Type B pancreatic cell (in vitro differentiated cells): ENCODE results near the gene RADIL. TPM values are rescaled to one million over a fixed set of nuclear protein-coding genes. Genes with fewer than 3 reads are reported as not detected.

ENCODE experiments used
- DNase-seq: peaks from one replicate; pipeline ENCODE4 v3.0.0; 2021; ENCODE audit warnings: mixed read lengths; ENCODE audit not compliant: unreplicated experiment; ENCODE audit errors: extremely low spot score
- H3K27ac Mint-ChIP-seq: 2 replicates; pipeline ENCODE4 v1.8.0; 2021; ENCODE audit warnings: mild to moderate bottlenecking, mixed read lengths
- H3K27me3 Mint-ChIP-seq: 2 replicates; pipeline ENCODE4 v1.8.0; 2021; ENCODE audit warnings: mixed read lengths
- H3K36me3 Mint-ChIP-seq: 2 replicates; pipeline ENCODE4 v1.8.0; 2021; ENCODE audit warnings: mixed read lengths
- H3K4me1 Mint-ChIP-seq: one replicate; pipeline ENCODE4 v1.8.0; 2021; ENCODE audit warnings: mixed read lengths; ENCODE audit not compliant: unreplicated experiment
- H3K4me3 Mint-ChIP-seq: 2 replicates; pipeline ENCODE4 v1.8.0; 2021; ENCODE audit warnings: mild to moderate bottlenecking, mixed read lengths
- H3K9me3 Mint-ChIP-seq: 2 replicates; pipeline ENCODE4 v1.8.0; 2021; ENCODE audit warnings: mixed read lengths
- CTCF ChIP-seq: fragments of 200-600 bp; sonication (generic); conservative IDR thresholded peaks from 2 replicates; pipeline ENCODE4 v1.5.0; 2021; ENCODE audit warnings: antibody characterized with exemption, mild to moderate bottlenecking
- total RNA-seq: library from RNA; stranded (reverse); gene quantifications from 2 replicates; pipeline ENCODE4 v1.2.1, GENCODE V29; 2021; ENCODE audit warnings: low replicate concordance

RADIL gene
- total RNA-seq, 1 donor from 2014 or later, result 11.8 TPM

- H3K36me3 Mint-ChIP-seq, result no peaks in the 10 kb centered on the region
- no peak for DNase-seq
- no peaks in the 10 kb centered on the region for H3K9me3 Mint-ChIP-seq
- H3K27ac Mint-ChIP-seq, result no peak overlapping the region
- TF ChIP-seq CTCF, result no peak
- no peak overlapping the region for H3K4me3 Mint-ChIP-seq
- no peaks in the 10 kb centered on the region for H3K27me3 Mint-ChIP-seq
- H3K4me1 Mint-ChIP-seq, result peaks cover 5% of the 10 kb centered on the region
Measured at GRCh38 chr7:4820967-4821471, 62.5 kb downstream of the RADIL start.

- Mint-ChIP-seq H3K9me3 (no peaks in the 10 kb centered on the region), H3K27me3 (no peaks in the 10 kb centered on the region), H3K4me1 (peaks cover 5% of the 10 kb centered on the region), H3K36me3 (no peaks in the 10 kb centered on the region), H3K27ac (no peak overlapping the region), H3K4me3 (no peak overlapping the region)
- DNase-seq, result peak; percentile 66
- TF ChIP-seq CTCF, result no peak
Measured at GRCh38 chr7:4820405-4820966, 63.0 kb downstream of the RADIL start.

- Mint-ChIP-seq H3K27ac (peak overlapping the region; percentile 31), H3K27me3 (no peaks in the 10 kb centered on the region), H3K36me3 (no peaks in the 10 kb centered on the region), H3K4me3 (no peak overlapping the region), H3K4me1 (peaks cover 5% of the 10 kb centered on the region), H3K9me3 (no peaks in the 10 kb centered on the region)
- no peak for TF ChIP-seq CTCF
- DNase-seq, result peak; percentile 67
Measured at GRCh38 chr7:4819560-4820404, 63.7 kb downstream of the RADIL start.

GRCh38 chr7:4818000-4818794 is 65.3 kb downstream of the RADIL start:
- peaks cover 3% of the 10 kb centered on the region for H3K27me3 Mint-ChIP-seq
- no peak for DNase-seq
- H3K27ac Mint-ChIP-seq, result no peak overlapping the region
- peaks cover 3% of the 10 kb centered on the region for H3K36me3 Mint-ChIP-seq
- no peak overlapping the region for H3K4me3 Mint-ChIP-seq
- H3K4me1 Mint-ChIP-seq, result peaks cover 8% of the 10 kb centered on the region
- no peak for TF ChIP-seq CTCF
- no peaks in the 10 kb centered on the region for H3K9me3 Mint-ChIP-seq

- peaks cover 8% of the 10 kb centered on the region for H3K4me1 Mint-ChIP-seq
- H3K9me3 Mint-ChIP-seq, result no peaks in the 10 kb centered on the region
- no peak for TF ChIP-seq CTCF
- H3K27ac Mint-ChIP-seq, result no peak overlapping the region
- H3K27me3 Mint-ChIP-seq, result peaks cover 10% of the 10 kb centered on the region
- peaks cover 10% of the 10 kb centered on the region for H3K36me3 Mint-ChIP-seq
- no peak for DNase-seq
- H3K4me3 Mint-ChIP-seq, result no peak overlapping the region
Measured at GRCh38 chr7:4817178-4817901, 66.2 kb downstream of the RADIL start.
